ENCODE measurements around the gene ZBTB40.

The ZBTB40 gene

GRCh38 chr1:22562584-22563583, 111.2 kb downstream of the ZBTB40 start, which contains the start of gene EPHA8:
Gene EPHA8 (plus strand): TSS chr1:22563489. CDS start chr1:22563636, 147 bp downstream.
- peak; percentile 10 for DNase-seq

GRCh38 chr1:22563671-22564602, 112.3 kb downstream of the ZBTB40 start:
- no peak for DNase-seq

- DNase-seq = no peak
Measured at GRCh38 chr1:22566161-22566560, 114.5 kb downstream of the ZBTB40 start.

GRCh38 chr1:22567197-22567596, 115.5 kb downstream of the ZBTB40 start:
- DNase-seq = no peak

GRCh38 chr1:22567994-22568393, 116.3 kb downstream of the ZBTB40 start:
- DNase-seq = no peak

- DNase-seq = no peak
Measured at GRCh38 chr1:22569269-22569668, 117.6 kb downstream of the ZBTB40 start.

- DNase-seq = no peak
Measured at GRCh38 chr1:22570140-22570909, 118.7 kb downstream of the ZBTB40 start.

- no peak for DNase-seq
Measured at GRCh38 chr1:22572818-22573217, 121.2 kb downstream of the ZBTB40 start.

GRCh38 chr1:22573237-22573636, 121.6 kb downstream of the ZBTB40 start:
- DNase-seq = no peak

GRCh38 chr1:22575532-22576149, 124.0 kb downstream of the ZBTB40 start:
- no peak for DNase-seq

GRCh38 chr1:22576150-22576544, 124.5 kb downstream of the ZBTB40 start:
- DNase-seq = no peak

GRCh38 chr1:22576617-22577016, 125.0 kb downstream of the ZBTB40 start:
- no peak for DNase-seq

GRCh38 chr1:22578732-22579361, 127.2 kb downstream of the ZBTB40 start:
- DNase-seq = no peak

GRCh38 chr1:22579541-22580155, 128.0 kb downstream of the ZBTB40 start:
- DNase-seq = no peak

Data from NCI-H1105 treated with DMSO at 0.1 percent for 48 hours (cell line).